HUES48 (cell line): Measurements from ENCODE around the gene CEP131.

Experiments used
- H3K27ac ChIP-seq: one replicate; pipeline ENCODE4 v1.7.0; 2013; ENCODE audit warnings: low read depth, low read length, inconsistent platforms
- H3K27me3 ChIP-seq: 2 replicates; pipeline ENCODE4 v1.6.1; 2013; ENCODE audit warnings: mild to moderate bottlenecking, low read length; ENCODE audit not compliant: control insufficient read depth, insufficient read depth
- H3K36me3 ChIP-seq: 2 replicates; pipeline ENCODE4 v1.6.1; 2013; ENCODE audit warnings: low read length; ENCODE audit not compliant: control insufficient read depth, insufficient read depth
- H3K4me1 ChIP-seq: 2 replicates; pipeline ENCODE4 v1.6.1; 2013; ENCODE audit warnings: mild to moderate bottlenecking, low read length; ENCODE audit not compliant: control insufficient read depth, insufficient read depth
- H3K4me3 ChIP-seq: 2 replicates; pipeline ENCODE4 v1.5.1; 2013; ENCODE audit warnings: mild to moderate bottlenecking, low read depth, low read length
- H3K9ac ChIP-seq: 2 replicates; pipeline ENCODE4 v1.6.1; 2013; ENCODE audit warnings: mild to moderate bottlenecking, low read depth, low read length, moderate library complexity
- H3K9me3 ChIP-seq: 2 replicates; pipeline ENCODE4 v1.6.1; 2013; ENCODE audit warnings: low read length; ENCODE audit not compliant: control insufficient read depth, insufficient read depth

The CEP131 gene

GRCh38 chr17:81206657-81207056 is 16.1 kb downstream of the CEP131 start:
- no peak overlapping the region for H3K4me3 ChIP-seq
- H3K27ac ChIP-seq: no peak overlapping the region
- H3K9ac ChIP-seq: no peak overlapping the region
- H3K4me1 ChIP-seq: no peaks in the 10 kb centered on the region
- H3K27me3 ChIP-seq: no peaks in the 10 kb centered on the region
- peaks cover 35% of the 10 kb centered on the region for H3K36me3 ChIP-seq
- H3K9me3 ChIP-seq: no peaks in the 10 kb centered on the region

- Histone ChIP-seq H3K36me3 (peaks cover 35% of the 10 kb centered on the region), H3K4me1 (no peaks in the 10 kb centered on the region), H3K9ac (no peak overlapping the region), H3K9me3 (no peaks in the 10 kb centered on the region), H3K27ac (no peak overlapping the region), H3K4me3 (no peak overlapping the region), H3K27me3 (no peaks in the 10 kb centered on the region)
Observed at GRCh38 chr17:81206166-81206565, 16.6 kb downstream of the CEP131 start.

GRCh38 chr17:81204578-81204977 is 18.2 kb downstream of the CEP131 start:
- Histone ChIP-seq H3K27me3 (no peaks in the 10 kb centered on the region), H3K4me3 (no peak overlapping the region), H3K9ac (no peak overlapping the region), H3K9me3 (no peaks in the 10 kb centered on the region), H3K4me1 (no peaks in the 10 kb centered on the region), H3K36me3 (peaks cover 39% of the 10 kb centered on the region), H3K27ac (no peak overlapping the region)

- H3K9me3 ChIP-seq: no peaks in the 10 kb centered on the region
- no peak overlapping the region for H3K4me3 ChIP-seq
- H3K36me3 ChIP-seq: peaks cover 46% of the 10 kb centered on the region
- no peak overlapping the region for H3K27ac ChIP-seq
- H3K4me1 ChIP-seq: no peaks in the 10 kb centered on the region
- no peak overlapping the region for H3K9ac ChIP-seq
- no peaks in the 10 kb centered on the region for H3K27me3 ChIP-seq
Observed at GRCh38 chr17:81203136-81203535, 19.6 kb downstream of the CEP131 start.

GRCh38 chr17:81202318-81202717 is 20.4 kb downstream of the CEP131 start:
- Histone ChIP-seq H3K4me3 (no peak overlapping the region), H3K27me3 (no peaks in the 10 kb centered on the region), H3K36me3 (peaks cover 48% of the 10 kb centered on the region), H3K9me3 (no peaks in the 10 kb centered on the region), H3K4me1 (no peaks in the 10 kb centered on the region), H3K9ac (no peak overlapping the region), H3K27ac (no peak overlapping the region)

GRCh38 chr17:81200695-81201580 is 21.8 kb downstream of the CEP131 start:
- Histone ChIP-seq H3K9ac (no peak overlapping the region), H3K4me3 (no peak overlapping the region), H3K9me3 (no peaks in the 10 kb centered on the region), H3K27me3 (no peaks in the 10 kb centered on the region), H3K36me3 (peaks cover 49% of the 10 kb centered on the region), H3K4me1 (no peaks in the 10 kb centered on the region), H3K27ac (no peak overlapping the region)

GRCh38 chr17:81200201-81200600 is 22.6 kb downstream of the CEP131 start:
- Histone ChIP-seq H3K27me3 (no peaks in the 10 kb centered on the region), H3K9me3 (no peaks in the 10 kb centered on the region), H3K4me1 (no peaks in the 10 kb centered on the region), H3K9ac (no peak overlapping the region), H3K36me3 (peaks cover 53% of the 10 kb centered on the region), H3K27ac (no peak overlapping the region), H3K4me3 (no peak overlapping the region)

- peaks cover 54% of the 10 kb centered on the region for H3K36me3 ChIP-seq
- no peak overlapping the region for H3K9ac ChIP-seq
- no peak overlapping the region for H3K4me3 ChIP-seq
Observed at GRCh38 chr17:81199482-81199830, 23.3 kb downstream of the CEP131 start.

GRCh38 chr17:81198826-81199481 is 23.8 kb downstream of the CEP131 start:
- no peak overlapping the region for H3K27ac ChIP-seq
- H3K36me3 ChIP-seq: peaks cover 51% of the 10 kb centered on the region
- H3K4me3 ChIP-seq: no peak overlapping the region
- no peak overlapping the region for H3K9ac ChIP-seq
- H3K27me3 ChIP-seq: no peaks in the 10 kb centered on the region
- H3K9me3 ChIP-seq: no peaks in the 10 kb centered on the region
- H3K4me1 ChIP-seq: no peaks in the 10 kb centered on the region

More at GRCh38 chr17:81199482-81199830, 23.3 kb downstream of the CEP131 start:
- Histone ChIP-seq H3K9me3 (no peaks in the 10 kb centered on the region), H3K4me1 (no peaks in the 10 kb centered on the region), H3K27ac (no peak overlapping the region), H3K27me3 (no peaks in the 10 kb centered on the region)

GRCh38 chr17:81197831-81198490 is 24.8 kb downstream of the CEP131 start:
- Histone ChIP-seq H3K4me1 (no peaks in the 10 kb centered on the region), H3K27ac (no peak overlapping the region), H3K9me3 (no peaks in the 10 kb centered on the region), H3K27me3 (no peaks in the 10 kb centered on the region), H3K36me3 (peaks cover 47% of the 10 kb centered on the region), H3K9ac (no peak overlapping the region), H3K4me3 (no peak overlapping the region)

GRCh38 chr17:81197409-81197795 is 25.4 kb downstream of the CEP131 start:
- Histone ChIP-seq H3K9ac (no peak overlapping the region), H3K4me3 (no peak overlapping the region), H3K4me1 (no peaks in the 10 kb centered on the region), H3K9me3 (no peaks in the 10 kb centered on the region), H3K27ac (no peak overlapping the region), H3K27me3 (no peaks in the 10 kb centered on the region), H3K36me3 (peaks cover 45% of the 10 kb centered on the region)
